Transverse colon (tissue), 4 donors: ENCODE measurements around the gene UBN1. TPM values are rescaled to one million over a fixed set of nuclear protein-coding genes. Genes with fewer than 3 reads are reported as not detected.

Experiments used
- DNase-seq: peaks from one replicate; pipeline ENCODE4 v3.0.0-alpha.2; 2019
- H3K27ac ChIP-seq, 4 donors: fragments of 200-600 bp; sonication (generic); 2 replicates each; pipeline ENCODE4 v1.5.1; 2016 to 2018; ENCODE audit warnings: inconsistent platforms in 4 of 4
- H3K27me3 ChIP-seq: fragments of 200-600 bp; sonication (generic); 2 replicates; pipeline ENCODE4 v1.5.1; 2017; ENCODE audit warnings: inconsistent platforms
- H3K36me3 ChIP-seq, 4 donors: fragments of 200-600 bp; sonication (generic); 2 replicates each; pipeline ENCODE4 v1.5.1; 2017 to 2019; ENCODE audit warnings: inconsistent platforms in 4 of 4
- H3K4me1 ChIP-seq, 4 donors: fragments of 200-600 bp; sonication (generic); 2 replicates each; pipeline ENCODE4 v1.5.1; 2017 to 2020; ENCODE audit warnings: inconsistent platforms in 4 of 4
- H3K4me3 ChIP-seq, 4 donors: fragments of 200-600 bp; sonication (generic); 1 replicate in 1 of 4; 2 replicates in 3 of 4; pipeline versions ENCODE4 v1.5.1 to v1.6.1; 2017 to 2019; ENCODE audit warnings: inconsistent platforms in 4 of 4
- H3K9me3 ChIP-seq, 2 donors: fragments of 200-600 bp; sonication (generic); 2 replicates each; pipeline ENCODE4 v1.5.1; 2017 to 2019; ENCODE audit warnings: inconsistent platforms in 2 of 2
- CTCF ChIP-seq, 5 experiments: fragments of 200-600 bp in 3 of 5; fragments of 450-650 bp in 2 of 5; sonication (generic) in 3 of 5; IDR thresholded peaks; 1 replicate in 2 of 5; 2 replicates in 3 of 5; pipeline ENCODE4 v1.5.1; 2016 to 2017; ENCODE audit warnings: antibody characterized with exemption in 5 of 5, inconsistent platforms in 3 of 5, mild to moderate bottlenecking in 2 of 5, moderate library complexity in 1 of 5
- EP300 ChIP-seq: sonication (generic); formaldehyde crosslinking; IDR thresholded peaks from one replicate; pipeline ENCODE4 v1.6.1; 2017; ENCODE audit warnings: antibody characterized with exemption, low read depth
- POLR2A ChIP-seq: fragments of 450-650 bp; IDR thresholded peaks from one replicate; pipeline ENCODE4 v1.6.1; 2016; ENCODE audit warnings: antibody characterized with exemption, mild to moderate bottlenecking, moderate library complexity
- POLR2AphosphoS5 ChIP-seq, 3 donors: sonication (generic); formaldehyde crosslinking; IDR thresholded peaks; one replicate each; pipeline ENCODE4 v1.6.1; 2016; ENCODE audit warnings: antibody characterized with exemption in 3 of 3
- WGBS, 2 donors: methylation state at CpG; one replicate each; pipeline ENCODE4 v1.1.5; 2018; ENCODE audit warnings: low coverage in 1 of 2; 5-methylcytosine and 5-hydroxymethylcytosine counted together
- in situ Hi-C, 4 donors: fragments of 200-750 bp; cut with MboI; loops; one replicate each; pipeline versions ENCODE4 v1.15.0 to v1.15.1; 2017; ENCODE audit warnings: low sequenced_read_pairs in 3 of 4, low pct_ligation_motif_present in 1 of 4, low pct_unique_long_range_greater_than_20kb in 1 of 4
- intact Hi-C: fragments of 100-400 bp; cut with DNase I; formaldehyde crosslinking; loops from one replicate; pipeline ENCODE4 v1.15.1; 2023; ENCODE audit warnings: low total_unique reads
- total RNA-seq, 4 donors: library from RNA; depleted of rRNA; stranded (reverse); fragments of >200 nt; gene quantifications; one replicate each; pipeline ENCODE4 v1.1.0, GENCODE V29; 2016

Gene UBN1
- total RNA-seq, 4 donors from 2014 or later: 33.6 to 60.2 (median 53.0) TPM

DNA sequence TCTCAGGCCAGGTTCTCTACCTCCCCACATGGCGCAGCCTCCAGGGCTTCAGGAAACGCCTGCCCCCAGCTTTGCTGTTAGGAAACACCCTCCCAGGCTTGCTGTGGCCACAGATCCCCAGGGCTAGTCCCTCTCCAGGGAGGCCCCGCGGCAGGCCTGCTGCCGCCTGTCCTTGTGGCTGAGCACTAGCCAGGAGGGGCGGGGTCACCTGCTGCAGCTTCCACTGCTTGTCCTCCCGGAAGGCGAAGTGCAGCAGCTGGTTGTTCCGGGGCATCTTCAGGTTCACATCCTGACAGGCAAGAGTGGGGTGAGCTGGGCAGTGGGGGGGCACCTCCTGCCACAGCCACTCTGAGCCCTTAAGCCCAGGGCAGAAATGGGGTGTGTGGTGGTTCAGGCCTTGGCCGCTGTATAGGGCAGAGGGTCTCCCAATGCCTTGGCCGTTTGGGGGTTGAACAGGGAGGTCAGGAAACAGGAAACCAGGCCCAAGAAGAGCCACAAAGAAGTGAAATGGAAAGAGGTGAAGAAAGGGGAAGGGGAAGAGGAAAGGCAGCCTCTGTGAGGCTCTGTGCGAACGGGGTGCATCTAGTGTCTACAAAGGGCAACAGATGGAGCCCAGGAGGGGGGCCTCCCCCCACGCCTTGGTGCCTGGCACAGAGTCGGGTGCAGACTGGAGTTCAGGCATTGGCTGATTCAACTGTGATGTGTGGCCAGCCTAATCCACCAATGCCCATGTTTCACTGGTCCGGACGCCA lies 46.8 kb upstream of the UBN1 start:
- in situ Hi-C loops: no loop called here
- Histone ChIP-seq H3K27me3 (no peaks in the 10 kb centered on the region), H3K4me1 (peaks cover 11 to 42% (median 34%) of the 10 kb centered on the region in 4 donors), H3K4me3 (no peak overlapping the region), H3K36me3 (peaks cover 0 to 12% (median 0%) of the 10 kb centered on the region in 4 donors), H3K27ac (peak overlapping the region; percentile 88 to 97 (median 93)), H3K9me3 (no peaks in the 10 kb centered on the region)
- TF ChIP-seq CTCF (IDR thresholded peaks at IDR 0.05): no peak
- no peak for TF ChIP-seq EP300
- peak in 1 of 3 donors; percentile 26 for TF ChIP-seq POLR2AphosphoS5 (IDR thresholded peaks at IDR 0.05)
- TF ChIP-seq POLR2A: peak; percentile 44
- 56 to 63% methylated on average over 2 to 15 of the region's 17 CpGs for WGBS, 2 donors
- DNase-seq: peak; percentile 80
- intact Hi-C loops: loop anchor here (5.0 kb wide), 1 partner anchor 33 kb away; the partner anchor contains the start of gene ZNF500

- 43% methylated on average over 29 of the region's 29 CpGs; no CpG with 5 or more reads in 1 of the 2 donors for WGBS, 2 donors
- peak; percentile 22 for DNase-seq
- Histone ChIP-seq H3K4me1 (peaks cover 11 to 42% (median 34%) of the 10 kb centered on the region in 4 donors), H3K9me3 (no peaks in the 10 kb centered on the region), H3K36me3 (peaks cover 0 to 20% (median 0%) of the 10 kb centered on the region in 4 donors), H3K27me3 (no peaks in the 10 kb centered on the region), H3K27ac (peak overlapping the region; percentile 88 to 97 (median 93)), H3K4me3 (peak overlapping the region; percentile 59 to 83 (median 78))
- no peak for TF ChIP-seq EP300
- no peak for TF ChIP-seq POLR2A
- TF ChIP-seq CTCF (IDR thresholded peaks at IDR 0.05): no peak
- TF ChIP-seq POLR2AphosphoS5 (IDR thresholded peaks at IDR 0.05): no peak
- intact Hi-C loops: loop anchor here (5.0 kb wide), 1 partner anchor 34 kb away; the partner anchor contains the start of gene ZNF500
- in situ Hi-C loops: no loop called here
Observed at GRCh38 chr16:4801051-4801961, 46.0 kb upstream of the UBN1 start.

GRCh38 chr16:4801962-4802658 lies 45.2 kb upstream of the UBN1 start, which contains the start of gene ROGDI:
Gene ROGDI (minus strand): TSS chr16:4802633. CDS start chr16:4802571, 62 bp downstream.
- H3K4me1 ChIP-seq: peaks cover 11 to 36% (median 31%) of the 10 kb centered on the region in 4 donors
- no peaks in the 10 kb centered on the region for H3K9me3 ChIP-seq
- peaks cover 0 to 22% (median under 1%) of the 10 kb centered on the region in 4 donors for H3K36me3 ChIP-seq
- H3K27ac ChIP-seq: peak within 1 kb of the TSS; percentile 88 to 97 (median 93)
- WGBS, 2 donors: 0% methylated on average over 16 of the region's 70 CpGs; no CpG with 5 or more reads in 1 of the 2 donors
- H3K27me3 ChIP-seq: no peaks in the 10 kb centered on the region
- H3K4me3 ChIP-seq: peak within 1 kb of the TSS; percentile 59 to 83 (median 78)
- in situ Hi-C loops: no loop called here
- intact Hi-C loops: loop anchor here (5.0 kb wide), 1 partner anchor 35 kb away; the partner anchor contains the start of gene ZNF500
- DNase-seq: peak; percentile 96
- TF ChIP-seq POLR2A (peak; percentile 66), POLR2AphosphoS5 (IDR thresholded peaks at IDR 0.05) (peak in 2 of 3 donors; percentile 45 to 77), CTCF (IDR thresholded peaks at IDR 0.05) (no peak)
